Measurements from ENCODE around the gene SLC35G3.
"Not testable (repeated sequence)": the region's sequence is repeated elsewhere in the genome, so short reads cannot be mapped to it uniquely, and the experiment has no call there.

The SLC35G3 gene

GRCh38 chr17:35162755-35163154 lies 31.4 kb downstream of the SLC35G3 start:
- no peak for DNase-seq

GRCh38 chr17:35161281-35161761 lies 32.9 kb downstream of the SLC35G3 start:
- peak; percentile 19 to 62 for DNase-seq

- peak in 1 of 2 donors; percentile 49 for DNase-seq
Observed at GRCh38 chr17:35160354-35161201, 33.6 kb downstream of the SLC35G3 start.

GRCh38 chr17:35159940-35160339 lies 34.3 kb downstream of the SLC35G3 start:
- DNase-seq = no peak

- DNase-seq = no peak
Observed at GRCh38 chr17:35155246-35155645, 38.9 kb downstream of the SLC35G3 start.

- DNase-seq = no peak
Observed at GRCh38 chr17:35154196-35155165, 39.7 kb downstream of the SLC35G3 start.

GRCh38 chr17:35152421-35153140 lies 41.6 kb downstream of the SLC35G3 start:
- DNase-seq = no peak

GRCh38 chr17:35151080-35151479 lies 43.1 kb downstream of the SLC35G3 start:
- DNase-seq = not testable (repeated sequence)

GRCh38 chr17:35149941-35150340 lies 44.3 kb downstream of the SLC35G3 start:
- DNase-seq = no peak

GRCh38 chr17:35148144-35148543 lies 46.0 kb downstream of the SLC35G3 start:
- no peak for DNase-seq

- no peak for DNase-seq
Observed at GRCh38 chr17:35147375-35147905, 46.8 kb downstream of the SLC35G3 start, which contains the start of gene UNC45B. UNC45B (plus strand) TSS chr17:35147817; CDS start chr17:35148264, 447 bp downstream.

- DNase-seq = no peak
Observed at GRCh38 chr17:35146214-35146833, 47.9 kb downstream of the SLC35G3 start.

- DNase-seq = no peak
Observed at GRCh38 chr17:35144840-35145239, 49.4 kb downstream of the SLC35G3 start.
